Trophoblast cell (in vitro differentiated cells and primary cell): ENCODE measurements around the gene TNRC6B.
A peak's percentile ranks its signal among the peaks of the same experiment; 100 is the strongest.
"Not testable (repeated sequence)": the region's sequence is repeated elsewhere in the genome, so short reads cannot be mapped to it uniquely, and the experiment has no call there.

Experiments
- DNase-seq, 2 donors: peaks; one replicate each; pipeline ENCODE4 v3.0.0-alpha.2; 2016
- H2AFZ ChIP-seq: 2 replicates; pipeline ENCODE4 v1.6.1; 2013; ENCODE audit warnings: low read length, moderate library complexity, mild to moderate bottlenecking; ENCODE audit not compliant: insufficient read depth, poor library complexity
- H2AK5ac ChIP-seq: 2 replicates; pipeline ENCODE4 v1.6.1; 2013; ENCODE audit warnings: mild to moderate bottlenecking, low read length
- H2BK120ac ChIP-seq: 2 replicates; pipeline ENCODE4 v1.6.1; 2013; ENCODE audit warnings: low read length, mild to moderate bottlenecking, moderate library complexity; ENCODE audit not compliant: insufficient read depth, poor library complexity
- H2BK12ac ChIP-seq: 2 replicates; pipeline ENCODE4 v1.6.1; 2013; ENCODE audit warnings: mild to moderate bottlenecking, low read length, moderate library complexity
- H2BK5ac ChIP-seq: 2 replicates; pipeline ENCODE4 v1.6.1; 2013; ENCODE audit warnings: low read length, low read depth, moderate library complexity, mild to moderate bottlenecking; ENCODE audit not compliant: poor library complexity
- H3K14ac ChIP-seq: 2 replicates; pipeline ENCODE4 v1.6.1; 2013; ENCODE audit warnings: mild to moderate bottlenecking, low read length
- H3K18ac ChIP-seq: 2 replicates; pipeline ENCODE4 v1.6.1; 2013; ENCODE audit warnings: mild to moderate bottlenecking, low read length
- H3K23ac ChIP-seq: 2 replicates; pipeline ENCODE4 v1.6.1; 2013; ENCODE audit warnings: low read length
- H3K27ac ChIP-seq: 2 replicates; pipeline ENCODE4 v1.5.1; 2013; ENCODE audit warnings: low read depth, mild to moderate bottlenecking, inconsistent platforms, low read length, moderate library complexity
- H3K27me3 ChIP-seq: 2 replicates; pipeline ENCODE4 v1.6.1; 2013; ENCODE audit warnings: inconsistent platforms, mild to moderate bottlenecking, low read length, moderate library complexity; ENCODE audit not compliant: insufficient read depth
- H3K36me3 ChIP-seq, 2 experiments: 1 replicate in 1 of 2; 2 replicates in 1 of 2; pipeline ENCODE4 v1.6.1; 2013; ENCODE audit warnings: low read length in 2 of 2, mild to moderate bottlenecking in 2 of 2, moderate library complexity in 1 of 2; ENCODE audit not compliant: insufficient read depth in 2 of 2, control insufficient read depth in 1 of 2
- H3K4ac ChIP-seq: 2 replicates; pipeline ENCODE4 v1.6.1; 2013; ENCODE audit warnings: low read depth, mild to moderate bottlenecking, low read length, moderate library complexity
- H3K4me1 ChIP-seq, 2 experiments: 1 replicate in 1 of 2; 2 replicates in 1 of 2; pipeline ENCODE4 v1.6.1; 2013; ENCODE audit warnings: low read length in 2 of 2, mild to moderate bottlenecking in 2 of 2, moderate library complexity in 1 of 2; ENCODE audit not compliant: insufficient read depth in 2 of 2, control insufficient read depth in 1 of 2
- H3K4me2 ChIP-seq: 2 replicates; pipeline ENCODE4 v1.6.1; 2013; ENCODE audit warnings: inconsistent platforms, mild to moderate bottlenecking, low read length, moderate library complexity
- H3K4me3 ChIP-seq: 2 replicates; pipeline ENCODE4 v1.5.1; 2013; ENCODE audit warnings: mild to moderate bottlenecking, low read depth, low read length, inconsistent platforms
- H3K79me1 ChIP-seq: one replicate; pipeline ENCODE4 v1.6.1; 2013; ENCODE audit warnings: low read length
- H3K79me2 ChIP-seq: 2 replicates; pipeline ENCODE4 v1.6.1; 2013; ENCODE audit warnings: low read length, mild to moderate bottlenecking; ENCODE audit not compliant: control insufficient read depth, insufficient read depth, poor library complexity
- H3K9ac ChIP-seq: 2 replicates; pipeline ENCODE4 v1.6.1; 2013; ENCODE audit warnings: mild to moderate bottlenecking, low read length
- H3K9me3 ChIP-seq: 2 replicates; pipeline ENCODE4 v1.6.1; 2013; ENCODE audit warnings: low read depth, mild to moderate bottlenecking, control low read depth, inconsistent platforms, low read length; ENCODE audit not compliant: insufficient read depth
- H4K12ac ChIP-seq: 2 replicates; pipeline ENCODE4 v1.6.1; 2013; ENCODE audit warnings: low read depth, mild to moderate bottlenecking, low read length, moderate library complexity
- H4K8ac ChIP-seq: 2 replicates; pipeline ENCODE4 v1.6.1; 2013; ENCODE audit warnings: low read depth, mild to moderate bottlenecking, low read length, moderate library complexity
- H4K91ac ChIP-seq: one replicate; pipeline ENCODE4 v1.6.1; 2013; ENCODE audit warnings: low read depth, mild to moderate bottlenecking, low read length, moderate library complexity
- WGBS: extraction: QIAGEN DNeasy Blood & Tissue Kit; methylation state at CpG from one replicate; pipeline ENCODE4 v1.1.7; 2013; ENCODE audit warnings: missing lambda C conversion rate; ENCODE audit not compliant: insufficient read length, insufficient coverage; ENCODE audit errors: extremely low coverage; 5-methylcytosine and 5-hydroxymethylcytosine counted together

Gene TNRC6B

GRCh38 chr22:40183603-40184002, 5.9 kb downstream of the TNRC6B start:
- H3K4ac ChIP-seq = peak overlapping the region; percentile 59
- DNase-seq, H4K91ac ChIP-seq, H2AK5ac ChIP-seq, H3K79me1 ChIP-seq, H3K27me3 ChIP-seq, H3K4me2 ChIP-seq, H2AFZ ChIP-seq, H3K9me3 ChIP-seq, H3K4me3 ChIP-seq, H3K23ac ChIP-seq, H3K14ac ChIP-seq, H3K9ac ChIP-seq, H3K36me3 ChIP-seq, H4K8ac ChIP-seq, H4K12ac ChIP-seq, H3K18ac ChIP-seq: not testable (repeated sequence)
- H3K27ac ChIP-seq = peak overlapping the region; percentile 21
- peak overlapping the region; percentile 26 for H2BK5ac ChIP-seq
- peak overlapping the region; percentile 45 for H2BK12ac ChIP-seq
- peaks cover 12% of the 10 kb centered on the region for H3K79me2 ChIP-seq
- no CpG with 5 or more reads among the region's 13 CpGs for WGBS
- peak overlapping the region; percentile 10 for H2BK120ac ChIP-seq
- H3K4me1 ChIP-seq = peaks cover 13 to 20% of the 10 kb centered on the region in 2 experiments

- no peak overlapping the region for H3K27ac ChIP-seq
- H3K23ac ChIP-seq = no peak overlapping the region
- no peak for DNase-seq
- H3K27me3 ChIP-seq = no peaks in the 10 kb centered on the region
- no peaks in the 10 kb centered on the region for H3K9me3 ChIP-seq
- no peaks in the 10 kb centered on the region for H3K36me3 ChIP-seq
- H2BK5ac ChIP-seq = no peak overlapping the region
- H3K18ac ChIP-seq = no peak overlapping the region
- no peak overlapping the region for H2AFZ ChIP-seq
- no peak overlapping the region for H4K12ac ChIP-seq
- no peak overlapping the region for H3K4me3 ChIP-seq
- H4K8ac ChIP-seq = no peak overlapping the region
- H3K4me1 ChIP-seq = peaks cover 7 to 13% of the 10 kb centered on the region in 2 experiments
- no peak overlapping the region for H3K14ac ChIP-seq
- WGBS = no CpG with 5 or more reads among the region's 7 CpGs
- no peak overlapping the region for H3K4me2 ChIP-seq
- H3K79me2 ChIP-seq = peaks cover 10% of the 10 kb centered on the region
- no peak overlapping the region for H2AK5ac ChIP-seq
- peak overlapping the region; percentile 8 for H3K4ac ChIP-seq
- no peak overlapping the region for H2BK120ac ChIP-seq
- H4K91ac ChIP-seq = no peak overlapping the region
- no peaks in the 10 kb centered on the region for H3K79me1 ChIP-seq
- H3K9ac ChIP-seq = no peak overlapping the region
- no peak overlapping the region for H2BK12ac ChIP-seq
Observed at GRCh38 chr22:40187389-40187788, 9.7 kb downstream of the TNRC6B start.

DNA sequence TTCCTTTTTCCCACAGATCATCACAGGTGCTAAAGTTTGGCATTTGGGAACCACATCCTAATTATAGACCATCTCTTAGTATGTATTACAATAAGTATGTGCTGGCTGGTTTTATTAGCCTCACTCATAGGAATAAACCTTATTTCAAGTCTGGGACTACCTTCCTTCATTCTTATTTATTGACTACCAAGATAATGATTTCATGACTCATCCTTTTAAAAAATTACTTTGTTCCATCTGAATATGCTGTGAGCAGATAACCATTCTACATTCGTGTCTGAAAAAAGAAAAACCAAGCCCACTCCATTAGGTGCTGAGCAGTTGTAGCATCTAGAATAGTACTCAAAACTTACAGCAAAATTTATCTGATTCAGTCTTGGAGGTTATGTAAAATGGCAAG, 12.3 kb downstream of the TNRC6B start:
- no peak overlapping the region for H3K14ac ChIP-seq
- H3K36me3 ChIP-seq = no peaks in the 10 kb centered on the region
- peaks cover 5% of the 10 kb centered on the region for H3K79me1 ChIP-seq
- H2AFZ ChIP-seq = no peak overlapping the region
- no peak overlapping the region for H2BK12ac ChIP-seq
- H2BK5ac ChIP-seq = no peak overlapping the region
- H3K4ac ChIP-seq = no peak overlapping the region
- no peaks in the 10 kb centered on the region for H3K9me3 ChIP-seq
- no peak overlapping the region for H2AK5ac ChIP-seq
- H4K91ac ChIP-seq = no peak overlapping the region
- H3K18ac ChIP-seq = no peak overlapping the region
- H3K4me3 ChIP-seq = no peak overlapping the region
- WGBS = no CpG with 5 or more reads among the region's 1 CpG
- H2BK120ac ChIP-seq = no peak overlapping the region
- no peak overlapping the region for H3K23ac ChIP-seq
- H4K12ac ChIP-seq = no peak overlapping the region
- H3K9ac ChIP-seq = no peak overlapping the region
- DNase-seq = no peak
- H3K27me3 ChIP-seq = no peaks in the 10 kb centered on the region
- no peak overlapping the region for H3K4me2 ChIP-seq
- H3K79me2 ChIP-seq = peaks cover 8% of the 10 kb centered on the region
- no peak overlapping the region for H3K27ac ChIP-seq
- no peak overlapping the region for H4K8ac ChIP-seq
- H3K4me1 ChIP-seq = peaks cover 20 to 25% of the 10 kb centered on the region in 2 experiments

GRCh38 chr22:40190501-40190900, 12.8 kb downstream of the TNRC6B start:
- Histone ChIP-seq H4K12ac (no peak overlapping the region), H2AFZ (no peak overlapping the region), H3K79me1 (peaks cover 5% of the 10 kb centered on the region), H3K23ac (no peak overlapping the region), H3K36me3 (no peaks in the 10 kb centered on the region), H3K18ac (no peak overlapping the region), H3K27me3 (no peaks in the 10 kb centered on the region), H4K8ac (no peak overlapping the region), H3K4me2 (no peak overlapping the region), H2BK120ac (no peak overlapping the region), H3K79me2 (peaks cover 7% of the 10 kb centered on the region), H3K14ac (no peak overlapping the region), H3K4me3 (no peak overlapping the region), H3K27ac (no peak overlapping the region), H4K91ac (no peak overlapping the region), H2BK12ac (no peak overlapping the region), H3K4me1 (peaks cover 20 to 25% of the 10 kb centered on the region in 2 experiments), H2AK5ac (no peak overlapping the region), H3K9me3 (no peaks in the 10 kb centered on the region), H3K4ac (no peak overlapping the region), H2BK5ac (no peak overlapping the region), H3K9ac (no peak overlapping the region)
- no CpG with 5 or more reads among the region's 2 CpGs for WGBS
- no peak for DNase-seq
